Measurements from ENCODE around the gene ERO1B. TPM values are rescaled to one million over a fixed set of nuclear protein-coding genes. Genes with fewer than 3 reads are reported as not detected.

ERO1B gene
- total and polyA plus RNA-seq, 2 of the 4 experiments (the other 2 are of a cell fraction): 0.54 to 0.60 TPM

- in situ Hi-C loops (cut with MboI; ENCODE audit: low sequenced_read_pairs): loop anchor here (10.0 kb wide), 1 partner anchor 178 kb away; no protein-coding TSS in a partner anchor
These were observed 10.7 kb upstream of the ERO1B start for GRCh38 chr1:236292425-236292824.

More at GRCh38 chr1:236292425-236292824, 10.7 kb upstream of the ERO1B start:
- no peaks in the 10 kb centered on the region for H3K4me1 ChIP-seq (ENCODE audit: control insufficient read depth, insufficient read depth, low read length)
- ATAC-seq (ENCODE audit: low read depth) (no peak), DNase-seq (no peak)
- no peak overlapping the region for H4K91ac ChIP-seq (ENCODE audit: insufficient read depth, low read depth, low read length)
- no peak overlapping the region for H3K4ac ChIP-seq (ENCODE audit: low read depth, low read length)
- no peak overlapping the region for H2AK5ac ChIP-seq (ENCODE audit: low read depth, low read length)
- H2BK5ac ChIP-seq (ENCODE audit: low read depth, low read length, poor library complexity, severe bottlenecking): no peak overlapping the region
- H3K14ac ChIP-seq (replicated peaks; ENCODE audit: low read depth, low read length): no peak overlapping the region
- H3K23ac ChIP-seq (ENCODE audit: low read depth, low read length): no peak overlapping the region
- no peak overlapping the region for H4K5ac ChIP-seq (ENCODE audit: low read depth, low read length)
- ChIA-PET CTCF (interaction anchor here (1.3 kb wide), 1 partner anchor 8 kb away, joined by 3 read pairs; no protein-coding TSS in a partner anchor), POLR2A (ENCODE audit: unreplicated experiment) (no interaction called here)
- no peaks in the 10 kb centered on the region for H3K9me1 ChIP-seq (ENCODE audit: insufficient read depth, low read length)
- BruUV-seq (replicated peaks): no TSS peak
- H2AK9ac ChIP-seq (replicated peaks; ENCODE audit: low read depth, low read length, poor library complexity): no peak overlapping the region
- no peaks in the 10 kb centered on the region; the same call in 1 of the 2 replicates for H3K27me3 ChIP-seq (ENCODE audit: control insufficient read depth, insufficient read depth, low read length)
- H2BK20ac ChIP-seq (ENCODE audit: low read depth, low read length): no peak overlapping the region
- H3K4me3 ChIP-seq (ENCODE audit: insufficient read depth, low read depth, low read length): no peak overlapping the region
- H4K20me1 ChIP-seq (ENCODE audit: insufficient read depth, low read length): no peaks in the 10 kb centered on the region
- H3K36me3 ChIP-seq (ENCODE audit: control insufficient read depth, insufficient read depth, low read length): no peaks in the 10 kb centered on the region
- H3K4me2 ChIP-seq (ENCODE audit: low read depth, low read length): no peak overlapping the region
- no peak for TF ChIP-seq RCOR1 (IDR thresholded peaks at IDR 0.05; ENCODE audit: insufficient replicate concordance, low read length)
- no peak for TF ChIP-seq RFX5 (IDR thresholded peaks at IDR 0.05; ENCODE audit: low read depth, low read length)
- TF ChIP-seq CHD1 (IDR thresholded peaks at IDR 0.05; ENCODE audit: low read depth, low read length): no peak
- TF ChIP-seq MAZ (IDR thresholded peaks at IDR 0.05; ENCODE audit: borderline replicate concordance, low read depth, low read length): no peak
- no peak for TF ChIP-seq FOS (IDR thresholded peaks at IDR 0.05; ENCODE audit: low read depth, low read length)
- TF ChIP-seq, protein P1, sequence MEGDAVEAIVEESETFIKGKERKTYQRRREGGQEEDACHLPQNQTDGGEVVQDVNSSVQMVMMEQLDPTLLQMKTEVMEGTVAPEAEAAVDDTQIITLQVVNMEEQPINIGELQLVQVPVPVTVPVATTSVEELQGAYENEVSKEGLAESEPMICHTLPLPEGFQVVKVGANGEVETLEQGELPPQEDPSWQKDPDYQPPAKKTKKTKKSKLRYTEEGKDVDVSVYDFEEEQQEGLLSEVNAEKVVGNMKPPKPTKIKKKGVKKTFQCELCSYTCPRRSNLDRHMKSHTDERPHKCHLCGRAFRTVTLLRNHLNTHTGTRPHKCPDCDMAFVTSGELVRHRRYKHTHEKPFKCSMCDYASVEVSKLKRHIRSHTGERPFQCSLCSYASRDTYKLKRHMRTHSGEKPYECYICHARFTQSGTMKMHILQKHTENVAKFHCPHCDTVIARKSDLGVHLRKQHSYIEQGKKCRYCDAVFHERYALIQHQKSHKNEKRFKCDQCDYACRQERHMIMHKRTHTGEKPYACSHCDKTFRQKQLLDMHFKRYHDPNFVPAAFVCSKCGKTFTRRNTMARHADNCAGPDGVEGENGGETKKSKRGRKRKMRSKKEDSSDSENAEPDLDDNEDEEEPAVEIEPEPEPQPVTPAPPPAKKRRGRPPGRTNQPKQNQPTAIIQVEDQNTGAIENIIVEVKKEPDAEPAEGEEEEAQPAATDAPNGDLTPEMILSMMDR (conservative IDR thresholded peaks at IDR 0.05; ENCODE audit: low read depth, low read length): no peak
- TF ChIP-seq SMC3 (IDR thresholded peaks at IDR 0.05; ENCODE audit: low read depth, low read length): no peak
- TF ChIP-seq MXI1 (IDR thresholded peaks at IDR 0.05; ENCODE audit: borderline replicate concordance, low read depth, low read length): no peak
- H4K8ac ChIP-seq (ENCODE audit: low read depth in 2 of 2, low read length in 2 of 2): no peak overlapping the region
- H3K9ac ChIP-seq (ENCODE audit: low read depth, low read length): no peak overlapping the region
- H3K9me3 ChIP-seq (ENCODE audit: control insufficient read depth, insufficient read depth, low read length): no peaks in the 10 kb centered on the region
- intact Hi-C loops (cut with micrococcal nuclease): no loop called here
- H3K79me1 ChIP-seq (ENCODE audit: low read depth in 1 of 2, low read length in 2 of 2): no peaks in the 10 kb centered on the region
- H2BK15ac ChIP-seq (ENCODE audit: low read depth, low read length): no peak overlapping the region
- H3K56ac ChIP-seq (ENCODE audit: extremely low read depth, insufficient read depth, low read length): no peak overlapping the region
- H2BK120ac ChIP-seq (ENCODE audit: low read depth, low read length): no peak overlapping the region
- WGBS, 2 experiments (ENCODE audit: extremely low coverage in 2 of 2, insufficient read length in 1 of 2): 67% methylated on average over 1 of the region's 3 CpGs; no CpG with 5 or more reads in 1 of the 2 experiments
- H2AFZ ChIP-seq (replicated peaks; ENCODE audit: low read length, poor library complexity): no peak overlapping the region
- no peak overlapping the region for H3K27ac ChIP-seq (ENCODE audit: insufficient read depth, low read length)
- H3K18ac ChIP-seq (ENCODE audit: low read depth, low read length): no peak overlapping the region
- dilution Hi-C loops (cut with HindIII; ENCODE audit: low sequenced_read_pairs, unreplicated experiment): no loop called here
